ENCODE results near the gene DGKD. TPM values are rescaled to one million over a fixed set of nuclear protein-coding genes. Genes with fewer than 3 reads are reported as not detected.

Gene DGKD
- polyA plus RNA-seq, 1 donor, result 20.7 TPM

DNA sequence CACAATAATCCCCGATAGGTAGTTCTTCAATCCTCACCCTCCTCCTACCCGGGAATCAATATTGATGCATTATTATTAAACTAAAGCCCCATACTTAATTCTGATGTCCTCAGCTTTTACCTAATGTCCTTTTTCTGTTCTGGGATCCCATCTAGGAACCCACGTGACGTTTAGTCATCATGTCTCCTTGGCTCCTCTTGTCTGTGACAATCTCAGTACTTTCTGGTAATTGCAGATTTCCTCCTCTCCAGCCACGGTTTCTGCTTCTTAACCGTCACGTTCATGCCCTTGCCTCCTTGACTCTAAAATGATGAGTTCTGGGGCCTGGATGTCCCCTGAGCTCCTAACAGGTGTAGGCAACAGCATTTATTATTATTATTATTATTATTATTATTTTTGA, 2.9 kb upstream of the DGKD start:
- no peak overlapping the region for H3K27ac ChIP-seq (ENCODE audit: low read length)
- no peak for DNase-seq
- no peak overlapping the region for H3K4me3 ChIP-seq (ENCODE audit: low read length)
- 83% methylated on average over 2 of the region's 7 CpGs for WGBS (ENCODE audit: insufficient coverage, low lambda C conversion rate)
- no peaks in the 10 kb centered on the region for H3K36me3 ChIP-seq (ENCODE audit: control insufficient read depth, insufficient read depth, low read length)
- no peaks in the 10 kb centered on the region for H3K27me3 ChIP-seq (ENCODE audit: control insufficient read depth, insufficient read depth, low read length)
- no peaks in the 10 kb centered on the region for H3K9me3 ChIP-seq (ENCODE audit: control insufficient read depth, low read depth, low read length)
- peaks cover 40% of the 10 kb centered on the region for H3K4me1 ChIP-seq (ENCODE audit: control insufficient read depth, insufficient read depth, low read length)

- Histone ChIP-seq H3K36me3 (ENCODE audit: control insufficient read depth, insufficient read depth, low read length) (no peaks in the 10 kb centered on the region), H3K27ac (ENCODE audit: low read length) (no peak overlapping the region), H3K4me1 (ENCODE audit: control insufficient read depth, insufficient read depth, low read length) (peaks cover 40% of the 10 kb centered on the region), H3K4me3 (ENCODE audit: low read length) (no peak overlapping the region), H3K27me3 (ENCODE audit: control insufficient read depth, insufficient read depth, low read length) (no peaks in the 10 kb centered on the region), H3K9me3 (ENCODE audit: control insufficient read depth, low read depth, low read length) (no peaks in the 10 kb centered on the region)
- no peak for DNase-seq
- 93% methylated on average over 5 of the region's 25 CpGs for WGBS (ENCODE audit: insufficient coverage, low lambda C conversion rate)
These were observed 2.0 kb upstream of the DGKD start for GRCh38 chr2:233352141-233352842.

DNA sequence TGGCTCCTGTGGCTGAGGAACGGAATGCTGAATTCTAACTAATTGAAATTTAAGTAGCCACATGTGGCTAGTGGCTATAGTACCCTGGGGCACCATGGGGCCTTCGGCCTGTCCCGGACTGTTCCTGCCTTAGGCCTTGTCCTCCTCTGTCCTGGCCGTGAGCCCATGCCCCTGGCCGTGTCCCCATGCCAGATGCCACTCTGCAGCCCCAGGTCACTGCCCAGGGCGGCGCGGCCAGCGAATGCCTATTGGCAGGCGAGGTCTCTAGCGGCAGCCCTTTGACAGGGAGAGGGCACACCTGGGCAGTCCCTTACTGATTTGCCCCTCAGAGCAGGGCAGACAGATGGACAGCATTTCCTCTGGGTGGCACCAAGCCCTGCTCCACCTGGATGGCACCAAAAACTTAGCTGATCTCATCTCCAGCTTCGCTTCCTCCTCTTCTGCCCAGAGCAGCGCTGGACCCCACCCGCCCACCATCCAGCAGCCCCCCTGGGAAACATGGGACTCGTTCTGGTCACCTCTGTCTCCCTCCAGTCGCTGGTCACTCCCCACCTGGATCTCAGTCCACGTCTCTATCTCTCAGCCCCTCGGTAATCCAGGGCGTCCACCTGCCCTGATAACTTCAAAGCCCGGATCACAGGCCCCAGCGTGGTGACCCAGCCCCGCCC, 1.1 kb upstream of the DGKD start:
- peak in 1 of 2 donors; percentile 44 for DNase-seq
- Histone ChIP-seq H3K27me3 (ENCODE audit: control insufficient read depth, insufficient read depth, low read length) (no peaks in the 10 kb centered on the region), H3K4me3 (ENCODE audit: low read length) (peak overlapping the region; percentile 50), H3K4me1 (ENCODE audit: control insufficient read depth, insufficient read depth, low read length) (peaks cover 40% of the 10 kb centered on the region), H3K36me3 (ENCODE audit: control insufficient read depth, insufficient read depth, low read length) (no peaks in the 10 kb centered on the region), H3K27ac (ENCODE audit: low read length) (peak overlapping the region; percentile 41), H3K9me3 (ENCODE audit: control insufficient read depth, low read depth, low read length) (no peaks in the 10 kb centered on the region)
- no CpG with 5 or more reads among the region's 22 CpGs for WGBS (ENCODE audit: insufficient coverage, low lambda C conversion rate)

DNA sequence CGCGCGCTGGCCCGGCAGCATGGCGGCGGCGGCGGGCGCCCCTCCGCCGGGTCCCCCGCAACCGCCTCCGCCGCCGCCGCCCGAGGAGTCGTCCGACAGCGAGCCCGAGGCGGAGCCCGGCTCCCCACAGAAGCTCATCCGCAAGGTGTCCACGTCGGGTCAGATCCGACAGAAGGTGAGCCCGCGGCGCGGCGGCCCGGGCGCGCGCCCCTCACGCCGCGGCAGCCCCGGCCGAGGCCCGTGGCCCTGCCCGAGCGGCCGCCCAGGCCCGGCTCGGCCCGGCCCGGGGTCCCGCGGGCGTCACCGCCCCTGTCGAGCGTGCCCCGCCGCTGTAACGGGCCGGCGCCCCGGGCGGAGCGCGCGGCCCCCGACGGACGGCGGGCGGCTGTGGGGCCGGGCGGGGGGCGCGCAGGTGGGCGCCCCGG, 218 bp downstream of the DGKD start:
- Histone ChIP-seq H3K4me1 (ENCODE audit: control insufficient read depth, insufficient read depth, low read length) (peaks cover 30% of the 10 kb centered on the region), H3K4me3 (ENCODE audit: low read length) (peak overlapping the region; percentile 35), H3K9me3 (ENCODE audit: control insufficient read depth, low read depth, low read length) (no peaks in the 10 kb centered on the region), H3K36me3 (ENCODE audit: control insufficient read depth, insufficient read depth, low read length) (no peaks in the 10 kb centered on the region), H3K27me3 (ENCODE audit: control insufficient read depth, insufficient read depth, low read length) (no peaks in the 10 kb centered on the region), H3K27ac (ENCODE audit: low read length) (no peak overlapping the region)
- DNase-seq, result no peak
- no CpG with 5 or more reads among the region's 77 CpGs for WGBS (ENCODE audit: insufficient coverage, low lambda C conversion rate)

GRCh38 chr2:233354971-233355574, 779 bp downstream of the DGKD start:
- H3K4me1 ChIP-seq (ENCODE audit: control insufficient read depth, insufficient read depth, low read length), result peaks cover 25% of the 10 kb centered on the region

GRCh38 chr2:233355916-233356315, 1.6 kb downstream of the DGKD start:
- H3K4me1 ChIP-seq (ENCODE audit: control insufficient read depth, insufficient read depth, low read length), result peaks cover 19% of the 10 kb centered on the region
- no peaks in the 10 kb centered on the region for H3K9me3 ChIP-seq (ENCODE audit: control insufficient read depth, low read depth, low read length)
- WGBS (ENCODE audit: insufficient coverage, low lambda C conversion rate), result 100% methylated on average over 1 of the region's 10 CpGs
- no peaks in the 10 kb centered on the region for H3K36me3 ChIP-seq (ENCODE audit: control insufficient read depth, insufficient read depth, low read length)
- no peaks in the 10 kb centered on the region for H3K27me3 ChIP-seq (ENCODE audit: control insufficient read depth, insufficient read depth, low read length)
- no peak overlapping the region for H3K4me3 ChIP-seq (ENCODE audit: low read length)
- no peak overlapping the region for H3K27ac ChIP-seq (ENCODE audit: low read length)
- DNase-seq, result no peak

More at GRCh38 chr2:233354971-233355574, 779 bp downstream of the DGKD start:
- no peaks in the 10 kb centered on the region for H3K9me3 ChIP-seq (ENCODE audit: control insufficient read depth, low read depth, low read length)
- H3K27me3 ChIP-seq (ENCODE audit: control insufficient read depth, insufficient read depth, low read length), result no peaks in the 10 kb centered on the region
- WGBS (ENCODE audit: insufficient coverage, low lambda C conversion rate), result no CpG with 5 or more reads among the region's 46 CpGs
- H3K36me3 ChIP-seq (ENCODE audit: control insufficient read depth, insufficient read depth, low read length), result no peaks in the 10 kb centered on the region
- DNase-seq, result peak in 1 of 2 donors; percentile 56
- H3K4me3 ChIP-seq (ENCODE audit: low read length), result peak overlapping the region; percentile 67
- no peak overlapping the region for H3K27ac ChIP-seq (ENCODE audit: low read length)

DNA sequence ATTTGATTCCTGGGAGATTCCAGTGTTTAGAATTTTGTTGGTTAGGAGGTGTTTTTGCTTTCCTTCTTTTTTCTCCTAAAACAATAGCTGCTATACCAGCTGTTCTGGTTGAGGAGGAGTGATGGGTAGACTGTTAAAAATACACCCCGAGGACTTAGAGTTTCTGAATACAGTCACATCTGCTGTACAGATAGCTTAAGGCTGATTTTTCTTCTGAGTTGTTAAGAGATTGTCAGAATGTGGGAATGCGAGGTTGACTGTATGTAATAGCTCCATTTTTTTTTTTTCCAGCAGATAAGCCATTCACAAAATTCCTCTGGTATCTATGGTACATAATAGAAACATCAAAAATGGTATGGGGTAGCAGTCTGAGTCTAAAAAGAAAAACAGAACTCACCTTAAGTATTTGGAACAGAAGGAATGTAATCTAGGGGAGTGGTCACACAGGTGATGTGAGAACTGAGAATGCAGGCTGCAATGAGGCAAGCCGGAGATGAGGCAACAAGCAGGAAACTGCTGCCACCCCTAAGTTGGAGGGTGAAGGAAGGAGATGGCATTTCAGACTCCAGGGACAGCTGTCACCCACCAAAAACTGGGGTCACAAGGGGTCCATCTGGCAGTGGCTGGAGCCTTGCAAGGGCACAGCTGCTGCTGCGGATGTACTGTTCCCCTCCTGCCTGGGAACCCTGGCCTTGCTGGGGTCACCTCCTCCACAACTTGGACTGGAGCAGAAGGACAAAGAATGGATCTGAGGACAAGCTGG, 2.4 kb downstream of the DGKD start:
- peak in 1 of 2 donors; percentile 24 for DNase-seq
- Histone ChIP-seq H3K27me3 (ENCODE audit: control insufficient read depth, insufficient read depth, low read length) (no peaks in the 10 kb centered on the region), H3K27ac (ENCODE audit: low read length) (no peak overlapping the region), H3K4me3 (ENCODE audit: low read length) (no peak overlapping the region), H3K36me3 (ENCODE audit: control insufficient read depth, insufficient read depth, low read length) (no peaks in the 10 kb centered on the region), H3K4me1 (ENCODE audit: control insufficient read depth, insufficient read depth, low read length) (peaks cover 21% of the 10 kb centered on the region), H3K9me3 (ENCODE audit: control insufficient read depth, low read depth, low read length) (no peaks in the 10 kb centered on the region)
- WGBS (ENCODE audit: insufficient coverage, low lambda C conversion rate), result no CpG with 5 or more reads among the region's 4 CpGs

GRCh38 chr2:233358335-233358734, 4.0 kb downstream of the DGKD start:
- Histone ChIP-seq H3K36me3 (ENCODE audit: control insufficient read depth, insufficient read depth, low read length) (no peaks in the 10 kb centered on the region), H3K27me3 (ENCODE audit: control insufficient read depth, insufficient read depth, low read length) (no peaks in the 10 kb centered on the region), H3K4me3 (ENCODE audit: low read length) (no peak overlapping the region), H3K9me3 (ENCODE audit: control insufficient read depth, low read depth, low read length) (no peaks in the 10 kb centered on the region), H3K27ac (ENCODE audit: low read length) (no peak overlapping the region), H3K4me1 (ENCODE audit: control insufficient read depth, insufficient read depth, low read length) (peaks cover 20% of the 10 kb centered on the region)
- 91% methylated on average over 4 of the region's 4 CpGs for WGBS (ENCODE audit: insufficient coverage, low lambda C conversion rate)
- no peak for DNase-seq

- H3K9me3 ChIP-seq (ENCODE audit: control insufficient read depth, low read depth, low read length), result no peaks in the 10 kb centered on the region
- H3K4me3 ChIP-seq (ENCODE audit: low read length), result no peak overlapping the region
- H3K27me3 ChIP-seq (ENCODE audit: control insufficient read depth, insufficient read depth, low read length), result no peaks in the 10 kb centered on the region
- no peak overlapping the region for H3K27ac ChIP-seq (ENCODE audit: low read length)
- H3K4me1 ChIP-seq (ENCODE audit: control insufficient read depth, insufficient read depth, low read length), result peaks cover 16% of the 10 kb centered on the region
- WGBS (ENCODE audit: insufficient coverage, low lambda C conversion rate), result 83% methylated on average over 2 of the region's 6 CpGs
- H3K36me3 ChIP-seq (ENCODE audit: control insufficient read depth, insufficient read depth, low read length), result peaks cover 3% of the 10 kb centered on the region
- DNase-seq, result no peak
These were observed 4.7 kb downstream of the DGKD start for GRCh38 chr2:233358947-233359346.

DNA sequence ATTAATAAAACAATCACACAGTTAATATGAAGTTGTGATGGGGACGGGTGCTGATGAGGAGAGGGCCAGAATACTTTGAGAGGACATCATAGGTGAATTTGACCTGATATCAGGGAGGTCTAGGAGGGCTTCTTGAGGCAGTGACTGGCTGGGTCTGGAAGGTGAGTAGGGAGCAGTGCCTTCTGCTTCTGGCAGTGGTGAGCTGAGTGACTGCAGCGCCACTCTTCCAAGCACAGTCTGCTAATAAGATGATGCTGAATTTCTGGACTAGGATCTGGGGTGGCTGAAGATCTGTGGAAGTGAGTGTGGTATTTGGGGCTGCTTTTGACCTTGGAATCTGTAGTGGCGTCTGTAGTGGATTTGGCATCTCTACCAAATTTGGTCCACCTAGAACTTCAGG, 5.5 kb downstream of the DGKD start:
- H3K27ac ChIP-seq (ENCODE audit: low read length), result no peak overlapping the region
- no peaks in the 10 kb centered on the region for H3K9me3 ChIP-seq (ENCODE audit: control insufficient read depth, low read depth, low read length)
- H3K4me3 ChIP-seq (ENCODE audit: low read length), result no peak overlapping the region
- no peak for DNase-seq
- 92% methylated on average over 2 of the region's 3 CpGs for WGBS (ENCODE audit: insufficient coverage, low lambda C conversion rate)
- no peaks in the 10 kb centered on the region for H3K27me3 ChIP-seq (ENCODE audit: control insufficient read depth, insufficient read depth, low read length)
- H3K36me3 ChIP-seq (ENCODE audit: control insufficient read depth, insufficient read depth, low read length), result peaks cover 3% of the 10 kb centered on the region
- peaks cover 16% of the 10 kb centered on the region for H3K4me1 ChIP-seq (ENCODE audit: control insufficient read depth, insufficient read depth, low read length)

All from large intestine (tissue), 3 donors.